KMS-11 (cell line): ENCODE results near the gene CDH11.

Experiments
- H2AFZ ChIP-seq: fragments of 200-600 bp; sonication (generic); 2 replicates; pipeline ENCODE4 v1.6.1; 2016; ENCODE audit warnings: antibody characterized with exemption, mixed run types, low read depth
- H3K27ac ChIP-seq: fragments of 200-600 bp; sonication (generic); 2 replicates; pipeline ENCODE4 v1.6.1; 2016; ENCODE audit warnings: mild to moderate bottlenecking, mixed run types
- H3K27me3 ChIP-seq: fragments of 200-600 bp; sonication (generic); 2 replicates; pipeline ENCODE4 v1.6.1; 2017; ENCODE audit warnings: mild to moderate bottlenecking, low read depth, mixed run types, moderate library complexity; ENCODE audit not compliant: insufficient read depth
- H3K36me3 ChIP-seq: fragments of 200-600 bp; sonication (generic); 2 replicates; pipeline ENCODE4 v1.6.1; 2017; ENCODE audit warnings: mild to moderate bottlenecking, mixed run types; ENCODE audit not compliant: insufficient read depth
- H3K4me1 ChIP-seq: fragments of 200-600 bp; sonication (generic); 2 replicates; pipeline ENCODE4 v1.6.1; 2016; ENCODE audit warnings: mild to moderate bottlenecking, low read depth, mixed run types; ENCODE audit not compliant: poor library complexity, severe bottlenecking
- H3K4me2 ChIP-seq: fragments of 200-600 bp; sonication (generic); 2 replicates; pipeline ENCODE4 v1.7.0; 2016; ENCODE audit warnings: mild to moderate bottlenecking, mixed run types
- H3K4me3 ChIP-seq: fragments of 200-600 bp; sonication (generic); IDR thresholded peaks from 2 replicates; pipeline ENCODE4 v1.6.1; 2017; ENCODE audit warnings: low read depth, low read length, mixed read lengths; ENCODE audit not compliant: insufficient read depth
- H3K79me2 ChIP-seq: fragments of 200-600 bp; sonication (generic); 2 replicates; pipeline ENCODE4 v1.6.1; 2016; ENCODE audit warnings: low read depth, mixed run types; ENCODE audit not compliant: insufficient read depth
- H3K9ac ChIP-seq: fragments of 200-600 bp; sonication (generic); 2 replicates; pipeline ENCODE4 v1.6.1; 2016; ENCODE audit warnings: mild to moderate bottlenecking, mixed run types
- H4K20me1 ChIP-seq: fragments of 200-600 bp; sonication (generic); 2 replicates; pipeline ENCODE4 v1.6.1; 2016; ENCODE audit warnings: mild to moderate bottlenecking, mixed run types; ENCODE audit not compliant: insufficient read depth
- CTCF ChIP-seq: fragments of 200-600 bp; sonication (generic); conservative IDR thresholded peaks from 2 replicates; pipeline ENCODE4 v1.6.1; 2017; ENCODE audit warnings: low read depth, mild to moderate bottlenecking, antibody characterized with exemption, low read length, moderate library complexity, mixed read lengths

The CDH11 gene

DNA sequence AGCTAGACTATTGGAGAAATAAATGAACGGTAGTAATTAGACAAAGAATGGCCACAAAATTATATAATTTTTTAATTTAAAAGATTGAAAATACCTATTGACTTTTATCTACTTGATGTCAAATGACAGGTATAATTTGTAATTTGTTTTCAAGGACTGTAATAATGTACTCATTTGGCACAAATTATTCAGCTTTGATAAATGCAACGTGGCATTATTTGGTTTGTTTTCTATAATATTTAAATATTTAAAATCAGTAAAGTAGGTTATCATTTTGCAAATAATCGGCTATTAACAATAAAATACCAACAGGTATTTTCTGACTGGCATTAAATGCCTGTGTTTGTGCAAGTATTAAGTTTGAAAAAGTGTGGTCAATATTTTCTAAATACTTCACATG lies 60.6 kb downstream of the CDH11 start:
- no peak for TF ChIP-seq CTCF
- no peaks in the 10 kb centered on the region for H3K27me3 ChIP-seq
- H2AFZ ChIP-seq = no peak overlapping the region
- no peaks in the 10 kb centered on the region for H4K20me1 ChIP-seq
- H3K4me1 ChIP-seq = no peaks in the 10 kb centered on the region
- H3K9ac ChIP-seq = no peak overlapping the region
- no peak overlapping the region for H3K4me2 ChIP-seq
- no peaks in the 10 kb centered on the region for H3K79me2 ChIP-seq
- no peak overlapping the region for H3K4me3 ChIP-seq
- H3K27ac ChIP-seq = no peak overlapping the region
- no peaks in the 10 kb centered on the region for H3K36me3 ChIP-seq

- no peaks in the 10 kb centered on the region for H3K36me3 ChIP-seq
- no peak for TF ChIP-seq CTCF
- no peaks in the 10 kb centered on the region for H3K4me1 ChIP-seq
- H3K4me2 ChIP-seq = no peak overlapping the region
- H4K20me1 ChIP-seq = no peaks in the 10 kb centered on the region
- H2AFZ ChIP-seq = no peak overlapping the region
- no peak overlapping the region for H3K9ac ChIP-seq
- H3K27ac ChIP-seq = no peak overlapping the region
- no peaks in the 10 kb centered on the region for H3K79me2 ChIP-seq
- H3K4me3 ChIP-seq = no peak overlapping the region
- no peaks in the 10 kb centered on the region for H3K27me3 ChIP-seq
Measured at GRCh38 chr16:65059406-65059980, 62.4 kb downstream of the CDH11 start.

- no peaks in the 10 kb centered on the region for H3K27me3 ChIP-seq
- H3K4me3 ChIP-seq = no peak overlapping the region
- H3K27ac ChIP-seq = no peak overlapping the region
Measured at GRCh38 chr16:65057184-65057583, 64.7 kb downstream of the CDH11 start.

DNA sequence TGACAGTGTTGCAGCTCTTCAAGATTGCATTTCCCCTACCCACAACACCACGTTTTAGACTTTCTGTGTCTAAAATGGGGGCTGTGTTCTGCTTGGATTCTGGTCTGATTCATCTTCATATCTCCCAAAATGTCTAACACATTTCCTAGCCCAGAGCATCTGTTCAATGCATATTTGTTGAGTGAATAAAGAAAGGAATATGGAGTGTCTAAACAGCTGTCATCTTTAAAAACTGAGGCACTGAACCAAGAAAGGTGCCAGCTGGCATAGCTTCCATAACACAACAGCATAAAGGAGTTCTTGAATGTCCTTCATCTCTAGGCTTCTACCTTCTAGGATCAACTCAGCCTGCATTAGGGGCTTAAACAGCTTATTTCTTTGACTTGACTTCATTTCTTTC lies 67.4 kb downstream of the CDH11 start:
- Histone ChIP-seq H3K4me3 (no peak overlapping the region), H3K27ac (no peak overlapping the region), H3K4me2 (no peak overlapping the region), H3K36me3 (no peaks in the 10 kb centered on the region), H3K4me1 (no peaks in the 10 kb centered on the region), H3K9ac (no peak overlapping the region), H4K20me1 (no peaks in the 10 kb centered on the region), H3K27me3 (no peaks in the 10 kb centered on the region), H3K79me2 (no peaks in the 10 kb centered on the region), H2AFZ (no peak overlapping the region)
- no peak for TF ChIP-seq CTCF

More at GRCh38 chr16:65057184-65057583, 64.7 kb downstream of the CDH11 start:
- Histone ChIP-seq H3K4me2 (no peak overlapping the region), H3K79me2 (no peaks in the 10 kb centered on the region), H2AFZ (no peak overlapping the region), H3K9ac (no peak overlapping the region), H3K36me3 (no peaks in the 10 kb centered on the region), H4K20me1 (no peaks in the 10 kb centered on the region), H3K4me1 (no peaks in the 10 kb centered on the region)
- TF ChIP-seq CTCF = no peak
